Endometrial microvascular endothelial cells (primary cell): ENCODE measurements around the gene CDK14. TPM values are rescaled to one million over a fixed set of nuclear protein-coding genes. Genes with fewer than 3 reads are reported as not detected.
"Not testable (repeated sequence)": the region's sequence is repeated elsewhere in the genome, so short reads cannot be mapped to it uniquely, and the experiment has no call there.

ENCODE experiments used
- in situ Hi-C: cut with HindIII; loops from 2 replicates; pipeline ENCODE4 v1.10.0; 2017; ENCODE audit warnings: low sequenced_read_pairs, low pct_unique_long_range_greater_than_20kb; ENCODE audit errors: inconsistent ontology term
- total RNA-seq: library from RNA; depleted of rRNA; stranded (reverse); fragments of >200 nt; gene quantifications from one replicate; pipeline ENCODE4 v1.2.3, GENCODE V29; 2015; ENCODE audit errors: inconsistent ontology term

The CDK14 gene
- total RNA-seq, 1 donor from 2014 or later, result 7.2 TPM

- in situ Hi-C loops, result no loop called here
These were observed 170.9 kb downstream of the CDK14 start for GRCh38 chr7:90766814-90767564.

GRCh38 chr7:90768301-90768700 lies 172.2 kb downstream of the CDK14 start:
- in situ Hi-C loops, result no loop called here

GRCh38 chr7:90769036-90769435 lies 172.9 kb downstream of the CDK14 start:
- in situ Hi-C loops, result no loop called here

- in situ Hi-C loops, result not testable (repeated sequence)
These were observed 173.4 kb downstream of the CDK14 start for GRCh38 chr7:90769566-90769965.

DNA sequence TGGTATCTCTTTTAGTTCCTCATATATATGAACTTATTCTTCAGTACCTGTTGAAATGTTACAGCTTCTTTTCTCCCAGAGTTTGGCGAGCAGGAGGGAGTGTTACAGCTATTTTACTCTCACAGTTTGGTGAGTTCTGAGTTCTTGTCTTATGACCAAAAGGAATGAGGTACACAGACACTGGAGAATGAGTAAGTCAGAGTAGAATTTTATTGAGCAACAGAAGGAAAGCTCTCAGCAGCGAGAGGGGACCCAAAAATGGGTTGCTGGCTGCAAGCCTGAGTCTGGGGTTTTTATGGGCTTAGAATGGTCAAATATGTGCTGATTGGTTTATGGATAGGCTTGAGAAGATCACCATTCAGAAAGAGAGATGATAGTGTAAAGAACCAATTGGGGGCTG lies 175.2 kb downstream of the CDK14 start:
- in situ Hi-C loops, result no loop called here

- in situ Hi-C loops, result no loop called here
These were observed 176.3 kb downstream of the CDK14 start for GRCh38 chr7:90772410-90772809.

DNA sequence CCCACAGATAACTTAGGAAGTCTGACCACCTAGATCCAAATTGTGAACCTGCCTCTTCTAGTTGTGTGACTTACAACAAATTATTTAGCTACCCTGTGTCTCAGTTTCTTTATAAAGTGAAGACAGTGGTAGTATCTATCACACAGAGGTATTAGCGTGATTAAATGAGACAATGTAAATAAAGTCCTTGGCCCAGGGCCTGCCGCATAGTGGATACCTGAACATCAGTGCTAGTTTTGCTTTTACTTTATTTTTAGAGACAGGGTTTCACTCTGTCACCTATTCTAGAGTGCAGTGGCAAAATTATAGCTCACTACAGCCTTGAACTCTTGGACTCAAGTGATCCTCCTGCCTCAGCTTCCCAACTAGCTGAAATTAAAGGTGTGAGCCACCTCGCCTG lies 177.1 kb downstream of the CDK14 start:
- in situ Hi-C loops, result no loop called here

GRCh38 chr7:90774706-90775105 lies 178.6 kb downstream of the CDK14 start:
- in situ Hi-C loops, result no loop called here

DNA sequence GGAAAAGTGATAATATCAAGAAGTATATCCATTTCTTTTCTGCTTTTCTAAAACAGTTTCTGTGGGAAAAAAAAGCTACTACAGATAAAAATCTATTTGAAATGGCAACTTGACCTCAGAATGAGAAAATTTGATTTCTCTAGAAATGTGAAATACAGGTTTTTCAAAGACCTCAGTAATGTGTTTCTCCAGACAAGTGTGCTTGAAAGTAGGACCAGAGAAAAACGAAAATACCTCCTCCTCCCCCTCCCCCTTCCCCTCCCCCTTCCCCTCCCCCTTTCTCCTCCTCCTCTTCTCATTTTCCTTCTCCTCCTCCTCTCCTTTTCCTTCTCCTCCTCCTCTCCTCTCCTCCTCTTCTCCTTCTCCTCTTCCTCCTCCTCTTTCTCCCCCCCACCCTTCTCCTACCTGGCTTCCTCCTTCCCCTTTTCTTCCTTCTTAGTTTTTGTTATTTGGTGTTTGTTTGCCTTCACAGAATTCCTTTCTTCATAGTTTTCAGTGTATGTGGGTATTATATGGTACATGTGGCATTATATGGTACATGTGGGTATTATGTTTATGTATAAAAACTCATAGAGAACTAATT lies 179.4 kb downstream of the CDK14 start:
- in situ Hi-C loops, result no loop called here

GRCh38 chr7:90777041-90777440 lies 180.9 kb downstream of the CDK14 start:
- in situ Hi-C loops, result no loop called here

DNA sequence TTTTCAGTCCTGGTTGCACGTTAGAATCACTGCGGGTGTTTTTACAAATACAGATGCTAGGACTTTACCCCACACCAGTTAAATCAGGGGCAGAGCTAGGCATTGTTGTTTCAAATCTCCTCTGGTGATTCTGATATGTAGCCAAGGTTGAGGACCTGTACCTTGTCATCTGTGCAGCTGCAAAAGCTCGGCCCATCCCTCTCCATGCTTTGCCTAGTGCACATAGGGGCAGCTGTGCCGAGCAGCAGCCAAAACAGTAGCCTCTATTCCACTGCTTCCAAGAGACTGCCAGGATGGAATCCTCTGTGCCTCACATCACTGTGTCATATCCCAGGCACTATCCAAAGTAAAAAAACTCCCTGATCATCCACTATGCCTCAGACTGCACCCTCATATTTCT lies 181.3 kb downstream of the CDK14 start:
- in situ Hi-C loops, result no loop called here

- in situ Hi-C loops, result no loop called here
These were observed 181.8 kb downstream of the CDK14 start for GRCh38 chr7:90777886-90778285.

DNA sequence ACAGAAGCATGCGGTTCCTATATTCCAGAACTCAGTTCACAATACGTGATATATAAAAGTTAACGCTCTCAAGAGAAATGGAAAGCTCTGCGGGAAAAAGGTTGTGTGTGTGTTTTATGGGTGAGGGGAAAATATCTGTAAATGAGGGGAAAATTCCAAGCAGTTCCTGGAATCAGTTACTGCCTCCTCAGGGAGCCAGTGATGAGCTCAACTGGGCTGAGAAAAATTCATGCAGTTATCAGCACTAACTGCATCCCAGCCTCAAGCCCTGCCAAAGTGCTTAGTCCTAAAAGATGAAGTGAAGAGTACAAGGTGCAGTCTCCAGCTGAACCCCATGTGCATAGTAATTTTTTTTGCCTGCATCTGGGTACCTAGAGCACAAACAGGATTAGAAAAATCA lies 191.9 kb downstream of the CDK14 start:
- in situ Hi-C loops, result no loop called here

GRCh38 chr7:90789736-90790306 lies 193.7 kb downstream of the CDK14 start:
- in situ Hi-C loops, result no loop called here

GRCh38 chr7:90791596-90791995 lies 195.5 kb downstream of the CDK14 start:
- in situ Hi-C loops, result no loop called here

GRCh38 chr7:90792301-90792700 lies 196.2 kb downstream of the CDK14 start:
- in situ Hi-C loops, result no loop called here

GRCh38 chr7:90794234-90794633 lies 198.1 kb downstream of the CDK14 start:
- in situ Hi-C loops, result not testable (repeated sequence)

DNA sequence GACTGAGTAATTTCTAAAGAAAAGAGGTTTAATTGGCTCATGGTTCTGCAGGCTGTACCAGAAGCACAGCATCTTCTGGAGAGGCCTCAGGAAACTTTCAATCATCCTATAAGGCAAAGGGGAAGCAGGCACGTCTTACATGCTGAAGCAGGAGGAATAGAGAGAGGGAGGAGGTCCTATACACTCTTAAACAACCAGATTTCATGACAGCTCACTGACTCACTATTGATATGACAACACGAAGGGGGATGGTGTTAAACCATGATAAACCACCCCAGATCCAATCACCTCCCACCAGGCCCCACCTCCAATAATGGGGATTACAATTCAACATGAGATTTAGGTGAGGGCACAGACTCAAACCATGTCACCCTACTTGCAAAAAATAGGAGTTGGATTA lies 201.5 kb downstream of the CDK14 start:
- in situ Hi-C loops, result no loop called here

DNA sequence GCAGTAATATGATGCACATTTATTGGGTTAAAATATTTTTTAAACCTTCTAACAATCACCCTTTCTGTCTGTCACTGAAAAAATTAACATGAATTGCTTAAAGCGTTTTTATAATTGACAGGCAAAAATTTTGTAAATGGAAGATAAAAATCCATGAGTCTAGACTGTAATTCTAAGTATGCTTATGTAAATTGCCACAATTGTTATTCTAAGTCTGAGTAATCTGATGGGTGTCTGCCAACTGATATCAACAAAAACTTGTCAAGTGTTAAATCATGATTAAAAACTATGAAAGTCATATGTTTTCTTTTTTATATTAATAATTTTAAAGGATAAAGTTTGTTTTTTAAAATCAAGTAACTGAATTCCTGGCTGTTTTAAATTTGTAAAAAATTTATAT lies 208.2 kb downstream of the CDK14 start:
- in situ Hi-C loops, result no loop called here

GRCh38 chr7:90815552-90815951 lies 219.4 kb downstream of the CDK14 start:
- in situ Hi-C loops, result not testable (repeated sequence)
